Uterus (tissue), 4 donors: ENCODE results near the gene TRIM54. TPM values are rescaled to one million over a fixed set of nuclear protein-coding genes. Genes with fewer than 3 reads are reported as not detected.

Experiments
- DNase-seq, 2 donors: peaks; one replicate each; pipeline ENCODE4 v3.0.0-alpha.2; 2019 to 2020
- H3K27ac ChIP-seq, 2 donors: fragments of 200-600 bp; sonication (generic); 1 replicate in 1 of 2; 2 replicates in 1 of 2; pipeline ENCODE4 v1.5.1; 2016 to 2018
- H3K27me3 ChIP-seq, 2 donors: fragments of 200-600 bp; sonication (generic); one replicate each; pipeline ENCODE4 v1.5.1; 2018 to 2019; ENCODE audit warnings: control low read depth in 1 of 2
- H3K36me3 ChIP-seq, 2 donors: fragments of 200-600 bp; sonication (generic); one replicate each; pipeline ENCODE4 v1.5.1; 2019; ENCODE audit warnings: control low read depth in 1 of 2
- H3K4me1 ChIP-seq, 2 donors: fragments of 200-600 bp; sonication (generic); one replicate each; pipeline ENCODE4 v1.5.1; 2018 to 2019; ENCODE audit warnings: control low read depth in 1 of 2
- H3K4me3 ChIP-seq, 2 donors: fragments of 200-600 bp; sonication (generic); 1 replicate in 1 of 2; 2 replicates in 1 of 2; pipeline ENCODE4 v1.5.1; 2018 to 2019; ENCODE audit warnings: mild to moderate bottlenecking in 1 of 2
- H3K9me3 ChIP-seq, 2 donors: fragments of 200-600 bp; sonication (generic); one replicate each; pipeline ENCODE4 v1.5.1; 2019; ENCODE audit warnings: control low read depth in 1 of 2
- CTCF ChIP-seq, 4 experiments: fragments of 200-600 bp in 2 of 4; fragments of 450-650 bp in 2 of 4; sonication (generic) in 2 of 4; IDR thresholded peaks; one replicate each; pipeline ENCODE4 v1.5.1; 2016 to 2019; ENCODE audit warnings: antibody characterized with exemption in 4 of 4, mild to moderate bottlenecking in 2 of 4, moderate library complexity in 1 of 4
- POLR2A ChIP-seq, 2 donors: fragments of 450-650 bp; IDR thresholded peaks; one replicate each; pipeline ENCODE4 v1.6.1; 2016; ENCODE audit warnings: antibody characterized with exemption in 2 of 2, mild to moderate bottlenecking in 1 of 2, moderate library complexity in 1 of 2
- intact Hi-C: fragments of 100-400 bp; cut with DNase I; formaldehyde crosslinking; loops from one replicate; pipeline ENCODE4 v1.15.1; 2023; ENCODE audit warnings: low total_unique reads
- total RNA-seq, 4 donors: library from RNA; depleted of rRNA in 3 of 4; stranded (reverse); fragments of >200 nt in 3 of 4; gene quantifications; one replicate each; pipeline versions ENCODE4 v1.1.0 to v1.2.4, GENCODE V29; 2014 to 2023
- donor health status: DM: yes; HTN: yes; CAD: no.

The TRIM54 gene
- total RNA-seq, 4 donors from 2014 or later = 0.26 to 5.0 (median 0.58) TPM

GRCh38 chr2:27258051-27258450, 24.2 kb upstream of the TRIM54 start:
- intact Hi-C loops = no loop called here
- H3K36me3 ChIP-seq = no peaks in the 10 kb centered on the region
- DNase-seq = no peak
- no peak overlapping the region for H3K27ac ChIP-seq
- H3K9me3 ChIP-seq = no peaks in the 10 kb centered on the region
- H3K4me1 ChIP-seq = peaks cover 0 to 12% of the 10 kb centered on the region in 2 donors
- peaks cover 13 to 15% of the 10 kb centered on the region in 2 donors for H3K27me3 ChIP-seq
- no peak for TF ChIP-seq CTCF (IDR thresholded peaks at IDR 0.05)
- no peak for TF ChIP-seq POLR2A (IDR thresholded peaks at IDR 0.05)
- no peak overlapping the region for H3K4me3 ChIP-seq

- no peaks in the 10 kb centered on the region for H3K36me3 ChIP-seq
- H3K4me3 ChIP-seq = no peak overlapping the region
- peaks cover 0 to 23% of the 10 kb centered on the region in 2 donors for H3K4me1 ChIP-seq
- no peak overlapping the region for H3K27ac ChIP-seq
- peaks cover 21 to 25% of the 10 kb centered on the region in 2 donors for H3K27me3 ChIP-seq
- DNase-seq = no peak
- no peak for TF ChIP-seq CTCF (IDR thresholded peaks at IDR 0.05)
- no peak for TF ChIP-seq POLR2A (IDR thresholded peaks at IDR 0.05)
- H3K9me3 ChIP-seq = no peaks in the 10 kb centered on the region
- intact Hi-C loops = no loop called here
These were observed 20.8 kb upstream of the TRIM54 start for GRCh38 chr2:27261241-27261925.

- no peak for DNase-seq
- TF ChIP-seq POLR2A (IDR thresholded peaks at IDR 0.05) (no peak), CTCF (IDR thresholded peaks at IDR 0.05) (no peak)
- H3K36me3 ChIP-seq = no peaks in the 10 kb centered on the region
- peaks cover 0 to 23% of the 10 kb centered on the region in 2 donors for H3K4me1 ChIP-seq
- no peaks in the 10 kb centered on the region for H3K9me3 ChIP-seq
- intact Hi-C loops = no loop called here
- H3K27me3 ChIP-seq = peaks cover 21 to 25% of the 10 kb centered on the region in 2 donors
- H3K27ac ChIP-seq = no peak overlapping the region
- H3K4me3 ChIP-seq = peak overlapping the region in 1 of 2 donors; percentile 36
These were observed 20.3 kb upstream of the TRIM54 start for GRCh38 chr2:27261926-27262298.

GRCh38 chr2:27262379-27263286, 19.6 kb upstream of the TRIM54 start, which contains the start of gene SLC30A3:
Gene SLC30A3 (minus strand): TSS chr2:27263047. CDS start chr2:27262906, 141 bp downstream.
- peaks cover 21 to 25% of the 10 kb centered on the region in 2 donors for H3K27me3 ChIP-seq
- no peaks in the 10 kb centered on the region for H3K9me3 ChIP-seq
- no peak for TF ChIP-seq POLR2A (IDR thresholded peaks at IDR 0.05)
- TF ChIP-seq CTCF (IDR thresholded peaks at IDR 0.05) = no peak
- DNase-seq = peak; percentile 54 to 60
- no peak within 1 kb of the TSS for H3K27ac ChIP-seq
- H3K4me1 ChIP-seq = peaks cover 0 to 23% of the 10 kb centered on the region in 2 donors
- H3K4me3 ChIP-seq = peak within 1 kb of the TSS; percentile 16 to 36
- intact Hi-C loops = no loop called here
- H3K36me3 ChIP-seq = no peaks in the 10 kb centered on the region
